SU-DHL-6 (cell line): ENCODE results near the gene EIF3M.

Experiments used
- CTCF ChIP-seq: fragments of 200-600 bp; sonication (generic); IDR thresholded peaks from one replicate; pipeline ENCODE4 v1.5.1; 2017; ENCODE audit warnings: antibody characterized with exemption, mild to moderate bottlenecking, low read length, moderate library complexity; ENCODE audit not compliant: insufficient read depth, poor library complexity, severe bottlenecking
- EZH2phosphoT487 ChIP-seq: fragments of 200-600 bp; sonication (generic), shearing (Covaris generic); conservative IDR thresholded peaks from 2 replicates; pipeline ENCODE4 v1.6.1; 2018; ENCODE audit warnings: mild to moderate bottlenecking, antibody characterized with exemption, low read length, moderate library complexity, mixed read lengths

- no peak for TF ChIP-seq CTCF
- no peak for TF ChIP-seq EZH2phosphoT487
Measured at GRCh38 chr11:32563600-32563959, 20.1 kb upstream of the EIF3M start.
